ENCODE data around the gene RAX2. TPM values are rescaled to one million over a fixed set of nuclear protein-coding genes. Genes with fewer than 3 reads are reported as not detected.
A peak's percentile ranks its signal among the peaks of the same experiment; 100 is the strongest.

Gene RAX2
- total and polyA plus RNA-seq, 9 of the 15 experiments (the other 6 are each of a cell fraction or from before 2014, with no cell fraction given) = not detected

- TF ChIP-seq, protein P1, sequence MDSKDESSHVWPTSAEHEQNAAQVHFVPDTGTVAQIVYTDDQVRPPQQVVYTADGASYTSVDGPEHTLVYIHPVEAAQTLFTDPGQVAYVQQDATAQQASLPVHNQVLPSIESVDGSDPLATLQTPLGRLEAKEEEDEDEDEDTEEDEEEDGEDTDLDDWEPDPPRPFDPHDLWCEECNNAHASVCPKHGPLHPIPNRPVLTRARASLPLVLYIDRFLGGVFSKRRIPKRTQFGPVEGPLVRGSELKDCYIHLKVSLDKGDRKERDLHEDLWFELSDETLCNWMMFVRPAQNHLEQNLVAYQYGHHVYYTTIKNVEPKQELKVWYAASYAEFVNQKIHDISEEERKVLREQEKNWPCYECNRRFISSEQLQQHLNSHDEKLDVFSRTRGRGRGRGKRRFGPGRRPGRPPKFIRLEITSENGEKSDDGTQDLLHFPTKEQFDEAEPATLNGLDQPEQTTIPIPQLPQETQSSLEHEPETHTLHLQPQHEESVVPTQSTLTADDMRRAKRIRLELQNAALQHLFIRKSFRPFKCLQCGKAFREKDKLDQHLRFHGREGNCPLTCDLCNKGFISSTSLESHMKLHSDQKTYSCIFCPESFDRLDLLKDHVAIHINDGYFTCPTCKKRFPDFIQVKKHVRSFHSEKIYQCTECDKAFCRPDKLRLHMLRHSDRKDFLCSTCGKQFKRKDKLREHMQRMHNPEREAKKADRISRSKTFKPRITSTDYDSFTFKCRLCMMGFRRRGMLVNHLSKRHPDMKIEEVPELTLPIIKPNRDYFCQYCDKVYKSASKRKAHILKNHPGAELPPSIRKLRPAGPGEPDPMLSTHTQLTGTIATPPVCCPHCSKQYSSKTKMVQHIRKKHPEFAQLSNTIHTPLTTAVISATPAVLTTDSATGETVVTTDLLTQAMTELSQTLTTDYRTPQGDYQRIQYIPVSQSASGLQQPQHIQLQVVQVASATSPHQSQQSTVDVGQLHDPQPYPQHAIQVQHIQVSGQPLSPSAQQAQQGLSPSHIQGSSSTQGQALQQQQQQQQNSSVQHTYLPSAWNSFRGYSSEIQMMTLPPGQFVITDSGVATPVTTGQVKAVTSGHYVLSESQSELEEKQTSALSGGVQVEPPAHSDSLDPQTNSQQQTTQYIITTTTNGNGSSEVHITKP (IDR thresholded peaks at IDR 0.05; ENCODE audit: partially characterized antibody) = peak; percentile 31
- peak; percentile 73 for TF ChIP-seq ZNF384 (IDR thresholded peaks at IDR 0.05; ENCODE audit: low read depth, low read length)
- TF ChIP-seq, protein P2, sequence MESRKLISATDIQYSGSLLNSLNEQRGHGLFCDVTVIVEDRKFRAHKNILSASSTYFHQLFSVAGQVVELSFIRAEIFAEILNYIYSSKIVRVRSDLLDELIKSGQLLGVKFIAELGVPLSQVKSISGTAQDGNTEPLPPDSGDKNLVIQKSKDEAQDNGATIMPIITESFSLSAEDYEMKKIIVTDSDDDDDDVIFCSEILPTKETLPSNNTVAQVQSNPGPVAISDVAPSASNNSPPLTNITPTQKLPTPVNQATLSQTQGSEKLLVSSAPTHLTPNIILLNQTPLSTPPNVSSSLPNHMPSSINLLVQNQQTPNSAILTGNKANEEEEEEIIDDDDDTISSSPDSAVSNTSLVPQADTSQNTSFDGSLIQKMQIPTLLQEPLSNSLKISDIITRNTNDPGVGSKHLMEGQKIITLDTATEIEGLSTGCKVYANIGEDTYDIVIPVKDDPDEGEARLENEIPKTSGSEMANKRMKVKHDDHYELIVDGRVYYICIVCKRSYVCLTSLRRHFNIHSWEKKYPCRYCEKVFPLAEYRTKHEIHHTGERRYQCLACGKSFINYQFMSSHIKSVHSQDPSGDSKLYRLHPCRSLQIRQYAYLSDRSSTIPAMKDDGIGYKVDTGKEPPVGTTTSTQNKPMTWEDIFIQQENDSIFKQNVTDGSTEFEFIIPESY (CRISPR knock-in tag; IDR thresholded peaks at IDR 0.05) = 0 out of 2 replicates have a peak, but pooled peaks have one; percentile 18
- TF ChIP-seq, protein P3, sequence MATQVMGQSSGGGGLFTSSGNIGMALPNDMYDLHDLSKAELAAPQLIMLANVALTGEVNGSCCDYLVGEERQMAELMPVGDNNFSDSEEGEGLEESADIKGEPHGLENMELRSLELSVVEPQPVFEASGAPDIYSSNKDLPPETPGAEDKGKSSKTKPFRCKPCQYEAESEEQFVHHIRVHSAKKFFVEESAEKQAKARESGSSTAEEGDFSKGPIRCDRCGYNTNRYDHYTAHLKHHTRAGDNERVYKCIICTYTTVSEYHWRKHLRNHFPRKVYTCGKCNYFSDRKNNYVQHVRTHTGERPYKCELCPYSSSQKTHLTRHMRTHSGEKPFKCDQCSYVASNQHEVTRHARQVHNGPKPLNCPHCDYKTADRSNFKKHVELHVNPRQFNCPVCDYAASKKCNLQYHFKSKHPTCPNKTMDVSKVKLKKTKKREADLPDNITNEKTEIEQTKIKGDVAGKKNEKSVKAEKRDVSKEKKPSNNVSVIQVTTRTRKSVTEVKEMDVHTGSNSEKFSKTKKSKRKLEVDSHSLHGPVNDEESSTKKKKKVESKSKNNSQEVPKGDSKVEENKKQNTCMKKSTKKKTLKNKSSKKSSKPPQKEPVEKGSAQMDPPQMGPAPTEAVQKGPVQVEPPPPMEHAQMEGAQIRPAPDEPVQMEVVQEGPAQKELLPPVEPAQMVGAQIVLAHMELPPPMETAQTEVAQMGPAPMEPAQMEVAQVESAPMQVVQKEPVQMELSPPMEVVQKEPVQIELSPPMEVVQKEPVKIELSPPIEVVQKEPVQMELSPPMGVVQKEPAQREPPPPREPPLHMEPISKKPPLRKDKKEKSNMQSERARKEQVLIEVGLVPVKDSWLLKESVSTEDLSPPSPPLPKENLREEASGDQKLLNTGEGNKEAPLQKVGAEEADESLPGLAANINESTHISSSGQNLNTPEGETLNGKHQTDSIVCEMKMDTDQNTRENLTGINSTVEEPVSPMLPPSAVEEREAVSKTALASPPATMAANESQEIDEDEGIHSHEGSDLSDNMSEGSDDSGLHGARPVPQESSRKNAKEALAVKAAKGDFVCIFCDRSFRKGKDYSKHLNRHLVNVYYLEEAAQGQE (IDR thresholded peaks at IDR 0.05; ENCODE audit: borderline replicate concordance) = peak; percentile 36; the same call in 1 of the 2 replicates
- TF ChIP-seq, protein P3 (CRISPR knock-in tag; IDR thresholded peaks at IDR 0.05; ENCODE audit: low read depth) = no peak
These were observed 51.6 kb downstream of the RAX2 start (continued) for GRCh38 chr19:3720349-3720917.

Data from K562 (cell line).